ENCODE measurements around the gene CALB2.

Gene CALB2

GRCh38 chr16:71319999-71320398 is 38.5 kb upstream of the CALB2 start:
- Histone ChIP-seq H3K36me3 (replicated peaks in 1 of 2; ENCODE audit: control insufficient read depth in 2 of 2, insufficient read depth in 2 of 2, low read length in 2 of 2) (no peaks in the 10 kb centered on the region), H3K4me3 (ENCODE audit: low read length in 2 of 2) (no peak overlapping the region), H3K27ac (replicated peaks; ENCODE audit: low read length) (no peak overlapping the region), H3K4ac (ENCODE audit: low read length) (no peak overlapping the region), H3K14ac (ENCODE audit: low read length) (no peak overlapping the region), H2BK120ac (ENCODE audit: low read depth, low read length) (no peak overlapping the region), H3K18ac (ENCODE audit: low read length) (no peak overlapping the region), H4K8ac (ENCODE audit: low read depth, low read length) (no peak overlapping the region), H2BK12ac (ENCODE audit: low read length) (no peak overlapping the region), H3K79me1 (ENCODE audit: low read depth, low read length) (no peaks in the 10 kb centered on the region), H2BK5ac (ENCODE audit: low read length) (no peak overlapping the region), H2BK15ac (ENCODE audit: low read length) (no peak overlapping the region), H3K9ac (ENCODE audit: low read depth, low read length, poor library complexity) (no peak overlapping the region), H2AK5ac (ENCODE audit: low read depth, low read length) (no peak overlapping the region), H3K27me3 (ENCODE audit: control insufficient read depth in 3 of 3, insufficient read depth in 3 of 3, low read depth in 1 of 3, low read length in 3 of 3) (no peaks in the 10 kb centered on the region), H3K4me1 (ENCODE audit: control insufficient read depth in 2 of 2, insufficient read depth in 1 of 2, low read depth in 1 of 2, low read length in 2 of 2) (no peaks in the 10 kb centered on the region), H4K91ac (ENCODE audit: low read depth, low read length, poor library complexity) (no peak overlapping the region), H3K9me3 (replicated peaks in 1 of 2; ENCODE audit: control insufficient read depth in 2 of 2, insufficient read depth in 1 of 2, low read depth in 1 of 2, low read length in 2 of 2) (no peaks in the 10 kb centered on the region), H2AFZ (ENCODE audit: low read length) (no peak overlapping the region), H3K23ac (ENCODE audit: low read depth, low read length, poor library complexity) (no peak overlapping the region), H3K4me2 (ENCODE audit: insufficient read depth, low read length, poor library complexity, severe bottlenecking) (no peak overlapping the region)
- WGBS, 2 donors (ENCODE audit: extremely low coverage in 2 of 2, insufficient read length in 2 of 2, insufficient replicate concordance in 1 of 2): no CpG with 5 or more reads among the region's 4 CpGs
- DNase-seq (ENCODE audit: low spot score): no peak

- no peak overlapping the region for H2BK5ac ChIP-seq (ENCODE audit: low read length)
Observed at GRCh38 chr16:71327720-71328119, 30.8 kb upstream of the CALB2 start.

GRCh38 chr16:71328151-71328550 is 30.4 kb upstream of the CALB2 start:
- WGBS, 2 donors (ENCODE audit: extremely low coverage in 2 of 2, insufficient read length in 2 of 2, insufficient replicate concordance in 1 of 2): no CpG with 5 or more reads among the region's 3 CpGs
- H3K14ac ChIP-seq (ENCODE audit: low read length): no peak overlapping the region

More at GRCh38 chr16:71327720-71328119, 30.8 kb upstream of the CALB2 start:
- no peak overlapping the region for H3K4me3 ChIP-seq (ENCODE audit: low read length in 2 of 2)
- DNase-seq (ENCODE audit: low spot score): no peak
- H2AFZ ChIP-seq (ENCODE audit: low read length): no peak overlapping the region
- no peak overlapping the region for H4K91ac ChIP-seq (ENCODE audit: low read depth, low read length, poor library complexity)
- H2BK120ac ChIP-seq (ENCODE audit: low read depth, low read length): no peak overlapping the region
- no peaks in the 10 kb centered on the region for H3K9me3 ChIP-seq (replicated peaks in 1 of 2; ENCODE audit: control insufficient read depth in 2 of 2, insufficient read depth in 1 of 2, low read depth in 1 of 2, low read length in 2 of 2)
- no peak overlapping the region for H2BK12ac ChIP-seq (ENCODE audit: low read length)
- no peak overlapping the region for H3K18ac ChIP-seq (ENCODE audit: low read length)
- no peak overlapping the region for H3K14ac ChIP-seq (ENCODE audit: low read length)
- no peak overlapping the region for H3K4ac ChIP-seq (ENCODE audit: low read length)
- no peaks in the 10 kb centered on the region for H3K4me1 ChIP-seq (ENCODE audit: control insufficient read depth in 2 of 2, insufficient read depth in 1 of 2, low read depth in 1 of 2, low read length in 2 of 2)
- H2BK15ac ChIP-seq (ENCODE audit: low read length): no peak overlapping the region
- no peaks in the 10 kb centered on the region for H3K36me3 ChIP-seq (replicated peaks in 1 of 2; ENCODE audit: control insufficient read depth in 2 of 2, insufficient read depth in 2 of 2, low read length in 2 of 2)
- H2AK5ac ChIP-seq (ENCODE audit: low read depth, low read length): no peak overlapping the region
- H4K8ac ChIP-seq (ENCODE audit: low read depth, low read length): no peak overlapping the region
- H3K27ac ChIP-seq (replicated peaks; ENCODE audit: low read length): no peak overlapping the region
- no peak overlapping the region for H3K4me2 ChIP-seq (ENCODE audit: insufficient read depth, low read length, poor library complexity, severe bottlenecking)
- no peak overlapping the region for H3K23ac ChIP-seq (ENCODE audit: low read depth, low read length, poor library complexity)
- H3K79me1 ChIP-seq (ENCODE audit: low read depth, low read length): no peaks in the 10 kb centered on the region
- H3K27me3 ChIP-seq (ENCODE audit: control insufficient read depth in 3 of 3, insufficient read depth in 3 of 3, low read depth in 1 of 3, low read length in 3 of 3): no peaks in the 10 kb centered on the region
- H3K9ac ChIP-seq (ENCODE audit: low read depth, low read length, poor library complexity): no peak overlapping the region

GRCh38 chr16:71337631-71338030 is 20.9 kb upstream of the CALB2 start:
- no peak overlapping the region for H4K8ac ChIP-seq (ENCODE audit: low read depth, low read length)
- no peak overlapping the region for H3K23ac ChIP-seq (ENCODE audit: low read depth, low read length, poor library complexity)
- no peak overlapping the region for H2BK120ac ChIP-seq (ENCODE audit: low read depth, low read length)
- H4K91ac ChIP-seq (ENCODE audit: low read depth, low read length, poor library complexity): no peak overlapping the region
- H3K36me3 ChIP-seq (replicated peaks in 1 of 2; ENCODE audit: control insufficient read depth in 2 of 2, insufficient read depth in 2 of 2, low read length in 2 of 2): no peaks in the 10 kb centered on the region
- H2BK15ac ChIP-seq (ENCODE audit: low read length): no peak overlapping the region
- no peaks in the 10 kb centered on the region for H3K27me3 ChIP-seq (ENCODE audit: control insufficient read depth in 3 of 3, insufficient read depth in 3 of 3, low read depth in 1 of 3, low read length in 3 of 3)
- no peaks in the 10 kb centered on the region for H3K4me1 ChIP-seq (ENCODE audit: control insufficient read depth in 2 of 2, insufficient read depth in 1 of 2, low read depth in 1 of 2, low read length in 2 of 2)
- H3K18ac ChIP-seq (ENCODE audit: low read length): no peak overlapping the region
- no peak overlapping the region for H2AK5ac ChIP-seq (ENCODE audit: low read depth, low read length)
- no peak overlapping the region for H3K4ac ChIP-seq (ENCODE audit: low read length)
- H3K14ac ChIP-seq (ENCODE audit: low read length): no peak overlapping the region
- no peak overlapping the region for H3K9ac ChIP-seq (ENCODE audit: low read depth, low read length, poor library complexity)
- no peaks in the 10 kb centered on the region for H3K79me1 ChIP-seq (ENCODE audit: low read depth, low read length)
- H3K4me3 ChIP-seq (ENCODE audit: low read length in 2 of 2): no peak overlapping the region
- H2BK5ac ChIP-seq (ENCODE audit: low read length): no peak overlapping the region
- no peak overlapping the region for H3K4me2 ChIP-seq (ENCODE audit: insufficient read depth, low read length, poor library complexity, severe bottlenecking)
- no peak for DNase-seq (ENCODE audit: low spot score)
- H3K27ac ChIP-seq (replicated peaks; ENCODE audit: low read length): no peak overlapping the region
- H3K9me3 ChIP-seq (replicated peaks in 1 of 2; ENCODE audit: control insufficient read depth in 2 of 2, insufficient read depth in 1 of 2, low read depth in 1 of 2, low read length in 2 of 2): peaks cover 0 to 2% of the 10 kb centered on the region in 2 donors
- H2BK12ac ChIP-seq (ENCODE audit: low read length): no peak overlapping the region
- H2AFZ ChIP-seq (ENCODE audit: low read length): no peak overlapping the region
- WGBS, 2 donors (ENCODE audit: extremely low coverage in 2 of 2, insufficient read length in 2 of 2, insufficient replicate concordance in 1 of 2): no CpG with 5 or more reads among the region's 1 CpG

More at GRCh38 chr16:71328151-71328550, 30.4 kb upstream of the CALB2 start:
- no peak overlapping the region for H3K4ac ChIP-seq (ENCODE audit: low read length)
- no peak overlapping the region for H3K4me2 ChIP-seq (ENCODE audit: insufficient read depth, low read length, poor library complexity, severe bottlenecking)
- H3K79me1 ChIP-seq (ENCODE audit: low read depth, low read length): no peaks in the 10 kb centered on the region
- DNase-seq (ENCODE audit: low spot score): no peak
- no peak overlapping the region for H3K4me3 ChIP-seq (ENCODE audit: low read length in 2 of 2)
- H3K36me3 ChIP-seq (replicated peaks in 1 of 2; ENCODE audit: control insufficient read depth in 2 of 2, insufficient read depth in 2 of 2, low read length in 2 of 2): no peaks in the 10 kb centered on the region
- H2BK5ac ChIP-seq (ENCODE audit: low read length): no peak overlapping the region
- no peak overlapping the region for H2BK120ac ChIP-seq (ENCODE audit: low read depth, low read length)
- no peak overlapping the region for H3K9ac ChIP-seq (ENCODE audit: low read depth, low read length, poor library complexity)
- no peak overlapping the region for H2AK5ac ChIP-seq (ENCODE audit: low read depth, low read length)
- H3K9me3 ChIP-seq (replicated peaks in 1 of 2; ENCODE audit: control insufficient read depth in 2 of 2, insufficient read depth in 1 of 2, low read depth in 1 of 2, low read length in 2 of 2): no peaks in the 10 kb centered on the region
- no peaks in the 10 kb centered on the region for H3K4me1 ChIP-seq (ENCODE audit: control insufficient read depth in 2 of 2, insufficient read depth in 1 of 2, low read depth in 1 of 2, low read length in 2 of 2)
- H2BK12ac ChIP-seq (ENCODE audit: low read length): no peak overlapping the region
- H4K91ac ChIP-seq (ENCODE audit: low read depth, low read length, poor library complexity): no peak overlapping the region
- H3K27me3 ChIP-seq (ENCODE audit: control insufficient read depth in 3 of 3, insufficient read depth in 3 of 3, low read depth in 1 of 3, low read length in 3 of 3): no peaks in the 10 kb centered on the region
- no peak overlapping the region for H3K18ac ChIP-seq (ENCODE audit: low read length)
- no peak overlapping the region for H3K27ac ChIP-seq (replicated peaks; ENCODE audit: low read length)
- no peak overlapping the region for H2BK15ac ChIP-seq (ENCODE audit: low read length)
- no peak overlapping the region for H2AFZ ChIP-seq (ENCODE audit: low read length)
- H4K8ac ChIP-seq (ENCODE audit: low read depth, low read length): no peak overlapping the region
- H3K23ac ChIP-seq (ENCODE audit: low read depth, low read length, poor library complexity): no peak overlapping the region
